Esophagus squamous epithelium (tissue), 4 donors: ENCODE results near the gene STAT6.

Experiments
- CTCF ChIP-seq, 6 experiments: fragments of 450-650 bp in 4 of 6; fragments of 200-600 bp in 2 of 6; sonication (generic) in 2 of 6; IDR thresholded peaks; one replicate each; pipeline ENCODE4 v1.5.1; 2016 to 2019; ENCODE audit warnings: antibody characterized with exemption in 6 of 6, mild to moderate bottlenecking in 4 of 6, moderate library complexity in 4 of 6
- POLR2A ChIP-seq, 4 donors: fragments of 450-650 bp; IDR thresholded peaks; one replicate each; pipeline ENCODE4 v1.6.1; 2017; ENCODE audit warnings: antibody characterized with exemption in 4 of 4, mild to moderate bottlenecking in 4 of 4, moderate library complexity in 3 of 4

- TF ChIP-seq CTCF (IDR thresholded peaks at IDR 0.05) (no peak), POLR2A (IDR thresholded peaks at IDR 0.05) (no peak)
These were observed 52.7 kb downstream of the STAT6 start for GRCh38 chr12:57058454-57058853.
